GM23338 (cell line): ENCODE data around the gene CD82. TPM values are rescaled to one million over a fixed set of nuclear protein-coding genes. Genes with fewer than 3 reads are reported as not detected.

ENCODE experiments used
- ATAC-seq: fragments of 200-7000 bp; cut with Tn5 transposase; 3 replicates; pipeline ENCODE4 v1.9.1; 2020
- DNase-seq: peaks from one replicate; pipeline ENCODE4 v3.0.0-alpha.2; 2015; ENCODE audit warnings: low spot score
- H2AFZ ChIP-seq: fragments of 200-600 bp; sonication (generic); 2 replicates; pipeline ENCODE4 v1.8.0; 2016; ENCODE audit warnings: antibody characterized with exemption, mild to moderate bottlenecking, moderate library complexity
- H3F3A ChIP-seq: fragments of 200-600 bp; sonication (generic); replicated peaks from 2 replicates; pipeline ENCODE4 v1.8.0; 2017; ENCODE audit warnings: antibody characterized with exemption, mixed run types, low read depth
- H3K27ac ChIP-seq: fragments of 200-600 bp; sonication (generic); 2 replicates; pipeline ENCODE4 v1.6.1; 2016; ENCODE audit warnings: low read depth
- H3K27me3 ChIP-seq: fragments of 200-600 bp; sonication (generic); 2 replicates; pipeline ENCODE4 v1.8.0; 2016; ENCODE audit warnings: mild to moderate bottlenecking, mixed run types, moderate library complexity; ENCODE audit not compliant: insufficient read depth
- H3K36me3 ChIP-seq: fragments of 200-600 bp; sonication (generic); 2 replicates; pipeline ENCODE4 v1.8.0; 2016; ENCODE audit warnings: mild to moderate bottlenecking; ENCODE audit not compliant: insufficient read depth
- H3K4me1 ChIP-seq: fragments of 200-600 bp; sonication (generic); 2 replicates; pipeline ENCODE4 v1.8.0; 2016; ENCODE audit warnings: mild to moderate bottlenecking, moderate library complexity; ENCODE audit not compliant: insufficient read depth
- H3K4me2 ChIP-seq: fragments of 200-600 bp; sonication (generic); 2 replicates; pipeline ENCODE4 v1.7.1; 2017; ENCODE audit warnings: mixed run types
- H3K4me3 ChIP-seq: fragments of 200-600 bp; sonication (generic); 2 replicates; pipeline ENCODE4 v1.6.1; 2016; ENCODE audit warnings: mixed run types
- H3K79me2 ChIP-seq: fragments of 200-600 bp; sonication (generic); replicated peaks from 2 replicates; pipeline ENCODE4 v1.8.0; 2017; ENCODE audit warnings: mild to moderate bottlenecking; ENCODE audit not compliant: insufficient read depth
- H3K9me2 ChIP-seq: fragments of 200-600 bp; sonication (generic); 2 replicates; pipeline ENCODE4 v1.8.0; 2017; ENCODE audit not compliant: insufficient read depth
- H4K20me1 ChIP-seq: fragments of 200-600 bp; sonication (generic); replicated peaks from 2 replicates; pipeline ENCODE4 v1.8.0; 2017; ENCODE audit warnings: mild to moderate bottlenecking; ENCODE audit not compliant: insufficient read depth
- H3K27ac Mint-ChIP-seq: 2 replicates; pipeline ENCODE4 v1.8.0; 2020; ENCODE audit warnings: inconsistent platforms, mild to moderate bottlenecking, moderate library complexity, mixed read lengths
- H3K27me3 Mint-ChIP-seq: 3 replicates; pipeline ENCODE4 v1.8.0; 2022; ENCODE audit warnings: low read depth, mild to moderate bottlenecking, moderate library complexity, mixed read lengths, inconsistent platforms; ENCODE audit not compliant: insufficient read depth, poor library complexity
- H3K36me3 Mint-ChIP-seq: 3 replicates; pipeline ENCODE4 v1.8.0; 2021; ENCODE audit warnings: low read depth, mild to moderate bottlenecking, inconsistent platforms, moderate library complexity, mixed read lengths
- H3K4me1 Mint-ChIP-seq: 3 replicates; pipeline ENCODE4 v1.8.0; 2020; ENCODE audit warnings: mild to moderate bottlenecking, inconsistent platforms, mixed read lengths
- H3K4me3 Mint-ChIP-seq: 3 replicates; pipeline ENCODE4 v1.8.0; 2021; ENCODE audit warnings: moderate library complexity, mild to moderate bottlenecking, inconsistent platforms, mixed read lengths
- H3K9me3 Mint-ChIP-seq: 3 replicates; pipeline ENCODE4 v1.8.0; 2020; ENCODE audit warnings: moderate library complexity, mild to moderate bottlenecking, inconsistent platforms, mixed read lengths
- CREB1 ChIP-seq: fragments of 250-450 bp; sonication (Bioruptor Pico); IDR thresholded peaks from 2 replicates; pipeline ENCODE4 v1.5.0; 2020; ENCODE audit warnings: low read depth, mild to moderate bottlenecking, moderate library complexity
- EZH2phosphoT487 ChIP-seq: fragments of 200-600 bp; sonication (generic); IDR thresholded peaks from one replicate; pipeline ENCODE4 v1.8.1; 2018; ENCODE audit warnings: antibody characterized with exemption; ENCODE audit not compliant: unreplicated experiment
- JUNB ChIP-seq: IDR thresholded peaks from one replicate; pipeline ENCODE4 v1.6.1; 2016; ENCODE audit warnings: antibody characterized with exemption; ENCODE audit not compliant: unreplicated experiment
- NANOG ChIP-seq: IDR thresholded peaks from 2 replicates; pipeline ENCODE4 v1.6.1; 2016; ENCODE audit warnings: antibody characterized with exemption, borderline replicate concordance
- POLR2AphosphoS5 ChIP-seq: IDR thresholded peaks from 2 replicates; pipeline ENCODE4 v1.6.1; 2016; ENCODE audit warnings: antibody characterized with exemption, low read depth
- ZNF331 ChIP-seq: fragments of 250-450 bp; sonication (Bioruptor Pico); IDR thresholded peaks from 2 replicates; pipeline ENCODE4 v1.5.0; 2020; ENCODE audit warnings: low read depth, mild to moderate bottlenecking, moderate library complexity
- polyA plus RNA-seq: library from polyadenylated mRNA; unstranded; fragments of >200 nt; fragmentation: Nextera tagmentation; extraction: Ambion mirVana; gene quantifications from 2 replicates; pipeline ENCODE4 v1.2.1, GENCODE V29; 2016
- total RNA-seq: library from RNA; depleted of rRNA; stranded (reverse); fragments of >200 nt; shearing (Covaris generic); gene quantifications from 2 replicates; pipeline ENCODE4 v1.2.3, GENCODE V29; 2014
- TF ChIP-seq, protein P1 (sequence below), 2 experiments: fragments of 200-600 bp in 1 of 2; sonication (generic) in 1 of 2; conservative IDR thresholded peaks; 2 replicates each; pipeline versions ENCODE4 v1.5.1 to v1.6.1; 2016 to 2017; ENCODE audit warnings: antibody characterized with exemption in 2 of 2, low read depth in 2 of 2, mild to moderate bottlenecking in 2 of 2, moderate library complexity in 1 of 2
- TF ChIP-seq, protein P2 (sequence below): IDR thresholded peaks from one replicate; pipeline ENCODE4 v1.6.1; 2018; ENCODE audit warnings: antibody characterized with exemption; ENCODE audit not compliant: unreplicated experiment
- TF ChIP-seq, protein P3 (sequence below): IDR thresholded peaks from 2 replicates; pipeline ENCODE4 v1.6.1; 2016; ENCODE audit warnings: antibody characterized with exemption
- TF ChIP-seq, protein P4 (sequence below): fragments of 250-450 bp; sonication (Bioruptor Pico); IDR thresholded peaks from 2 replicates; pipeline ENCODE4 v1.5.0; 2020; ENCODE audit warnings: mild to moderate bottlenecking, moderate library complexity

The CD82 gene
- total and polyA plus RNA-seq, 2 experiments from 2014 or later = 4.4 to 4.9 TPM

DNA sequence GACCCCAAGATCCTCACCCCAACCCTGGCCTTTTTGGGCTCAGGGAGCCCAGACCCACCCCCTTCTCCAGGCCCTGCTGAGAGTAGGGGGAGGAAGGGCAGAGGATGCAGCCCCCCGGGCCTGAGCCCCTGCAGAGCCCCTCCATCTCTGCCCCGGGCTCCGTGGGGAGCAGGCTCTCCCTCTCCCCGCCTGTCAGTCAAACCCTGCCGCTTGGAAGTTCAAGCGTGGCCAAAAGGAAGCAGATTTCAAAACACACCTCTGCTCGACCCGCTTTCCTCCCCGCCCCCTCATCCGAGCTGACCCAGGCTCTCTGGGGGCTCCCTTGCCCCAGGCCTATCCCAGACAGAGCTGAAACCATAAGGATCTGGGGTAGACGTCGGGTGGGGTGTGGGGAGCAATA, 39.0 kb upstream of the CD82 start:
- no peaks in the 10 kb centered on the region for H3K36me3 Mint-ChIP-seq
- 0 out of 2 replicates have a peak overlapping the region, but pooled peaks have one; percentile 66 for H2AFZ ChIP-seq
- H3K4me1 ChIP-seq = peaks cover 4% of the 10 kb centered on the region; the same call in 1 of the 2 replicates
- no peak overlapping the region for H3K4me3 Mint-ChIP-seq
- no peak overlapping the region for H3K27ac Mint-ChIP-seq
- no peak overlapping the region for H3K4me2 ChIP-seq
- no peaks in the 10 kb centered on the region for H4K20me1 ChIP-seq
- ATAC-seq (no peak; the same call in 2 of the 3 replicates), DNase-seq (no peak)
- H3K27me3 Mint-ChIP-seq = peaks cover 27% of the 10 kb centered on the region
- H3K9me3 Mint-ChIP-seq = no peaks in the 10 kb centered on the region
- H3K27ac ChIP-seq = no peak overlapping the region
- no peaks in the 10 kb centered on the region for H3F3A ChIP-seq
- H3K36me3 ChIP-seq = no peaks in the 10 kb centered on the region
- H3K9me2 ChIP-seq = no peaks in the 10 kb centered on the region
- no peaks in the 10 kb centered on the region for H3K79me2 ChIP-seq
- no peaks in the 10 kb centered on the region for H3K27me3 ChIP-seq
- no peak overlapping the region for H3K4me3 ChIP-seq
- TF ChIP-seq, protein P1, sequence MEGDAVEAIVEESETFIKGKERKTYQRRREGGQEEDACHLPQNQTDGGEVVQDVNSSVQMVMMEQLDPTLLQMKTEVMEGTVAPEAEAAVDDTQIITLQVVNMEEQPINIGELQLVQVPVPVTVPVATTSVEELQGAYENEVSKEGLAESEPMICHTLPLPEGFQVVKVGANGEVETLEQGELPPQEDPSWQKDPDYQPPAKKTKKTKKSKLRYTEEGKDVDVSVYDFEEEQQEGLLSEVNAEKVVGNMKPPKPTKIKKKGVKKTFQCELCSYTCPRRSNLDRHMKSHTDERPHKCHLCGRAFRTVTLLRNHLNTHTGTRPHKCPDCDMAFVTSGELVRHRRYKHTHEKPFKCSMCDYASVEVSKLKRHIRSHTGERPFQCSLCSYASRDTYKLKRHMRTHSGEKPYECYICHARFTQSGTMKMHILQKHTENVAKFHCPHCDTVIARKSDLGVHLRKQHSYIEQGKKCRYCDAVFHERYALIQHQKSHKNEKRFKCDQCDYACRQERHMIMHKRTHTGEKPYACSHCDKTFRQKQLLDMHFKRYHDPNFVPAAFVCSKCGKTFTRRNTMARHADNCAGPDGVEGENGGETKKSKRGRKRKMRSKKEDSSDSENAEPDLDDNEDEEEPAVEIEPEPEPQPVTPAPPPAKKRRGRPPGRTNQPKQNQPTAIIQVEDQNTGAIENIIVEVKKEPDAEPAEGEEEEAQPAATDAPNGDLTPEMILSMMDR (conservative IDR thresholded peaks at IDR 0.05; ENCODE audit: low read depth in 2 of 2) = no peak
- TF ChIP-seq ZNF331 (CRISPR knock-in tag) = no peak
- TF ChIP-seq, protein P2, sequence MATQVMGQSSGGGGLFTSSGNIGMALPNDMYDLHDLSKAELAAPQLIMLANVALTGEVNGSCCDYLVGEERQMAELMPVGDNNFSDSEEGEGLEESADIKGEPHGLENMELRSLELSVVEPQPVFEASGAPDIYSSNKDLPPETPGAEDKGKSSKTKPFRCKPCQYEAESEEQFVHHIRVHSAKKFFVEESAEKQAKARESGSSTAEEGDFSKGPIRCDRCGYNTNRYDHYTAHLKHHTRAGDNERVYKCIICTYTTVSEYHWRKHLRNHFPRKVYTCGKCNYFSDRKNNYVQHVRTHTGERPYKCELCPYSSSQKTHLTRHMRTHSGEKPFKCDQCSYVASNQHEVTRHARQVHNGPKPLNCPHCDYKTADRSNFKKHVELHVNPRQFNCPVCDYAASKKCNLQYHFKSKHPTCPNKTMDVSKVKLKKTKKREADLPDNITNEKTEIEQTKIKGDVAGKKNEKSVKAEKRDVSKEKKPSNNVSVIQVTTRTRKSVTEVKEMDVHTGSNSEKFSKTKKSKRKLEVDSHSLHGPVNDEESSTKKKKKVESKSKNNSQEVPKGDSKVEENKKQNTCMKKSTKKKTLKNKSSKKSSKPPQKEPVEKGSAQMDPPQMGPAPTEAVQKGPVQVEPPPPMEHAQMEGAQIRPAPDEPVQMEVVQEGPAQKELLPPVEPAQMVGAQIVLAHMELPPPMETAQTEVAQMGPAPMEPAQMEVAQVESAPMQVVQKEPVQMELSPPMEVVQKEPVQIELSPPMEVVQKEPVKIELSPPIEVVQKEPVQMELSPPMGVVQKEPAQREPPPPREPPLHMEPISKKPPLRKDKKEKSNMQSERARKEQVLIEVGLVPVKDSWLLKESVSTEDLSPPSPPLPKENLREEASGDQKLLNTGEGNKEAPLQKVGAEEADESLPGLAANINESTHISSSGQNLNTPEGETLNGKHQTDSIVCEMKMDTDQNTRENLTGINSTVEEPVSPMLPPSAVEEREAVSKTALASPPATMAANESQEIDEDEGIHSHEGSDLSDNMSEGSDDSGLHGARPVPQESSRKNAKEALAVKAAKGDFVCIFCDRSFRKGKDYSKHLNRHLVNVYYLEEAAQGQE = no peak
- TF ChIP-seq JUNB = no peak
- TF ChIP-seq CREB1 (CRISPR knock-in tag) = no peak
- TF ChIP-seq NANOG = no peak
- TF ChIP-seq, protein P3, sequence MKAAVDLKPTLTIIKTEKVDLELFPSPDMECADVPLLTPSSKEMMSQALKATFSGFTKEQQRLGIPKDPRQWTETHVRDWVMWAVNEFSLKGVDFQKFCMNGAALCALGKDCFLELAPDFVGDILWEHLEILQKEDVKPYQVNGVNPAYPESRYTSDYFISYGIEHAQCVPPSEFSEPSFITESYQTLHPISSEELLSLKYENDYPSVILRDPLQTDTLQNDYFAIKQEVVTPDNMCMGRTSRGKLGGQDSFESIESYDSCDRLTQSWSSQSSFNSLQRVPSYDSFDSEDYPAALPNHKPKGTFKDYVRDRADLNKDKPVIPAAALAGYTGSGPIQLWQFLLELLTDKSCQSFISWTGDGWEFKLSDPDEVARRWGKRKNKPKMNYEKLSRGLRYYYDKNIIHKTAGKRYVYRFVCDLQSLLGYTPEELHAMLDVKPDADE = no peak
- no peak for TF ChIP-seq POLR2AphosphoS5
- H3K4me1 Mint-ChIP-seq = peaks cover 33% of the 10 kb centered on the region

DNA sequence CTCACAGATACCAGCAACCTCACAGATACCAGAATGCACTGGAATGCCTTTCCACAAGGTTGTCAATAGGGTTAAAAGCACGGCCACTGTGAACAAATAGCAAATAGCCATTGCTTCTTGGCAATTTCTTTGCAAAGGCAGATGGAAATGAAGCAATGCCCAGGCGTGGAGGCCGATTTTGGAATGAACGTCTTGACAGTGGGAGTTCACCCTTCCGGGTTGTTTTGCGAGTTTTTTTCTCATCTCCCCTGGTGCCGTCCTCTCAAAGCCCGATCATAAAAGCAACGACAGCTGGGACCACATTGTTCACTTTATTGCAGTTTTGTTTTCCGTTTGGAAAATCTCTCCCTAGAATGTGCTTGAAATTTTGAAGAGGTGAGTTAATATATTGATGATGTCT, 38.0 kb upstream of the CD82 start:
- H3K27ac Mint-ChIP-seq = 0 out of 2 replicates have a peak overlapping the region, but pooled peaks have one; percentile 72
- Histone ChIP-seq H3K4me3 (no peak overlapping the region), H3K9me2 (no peaks in the 10 kb centered on the region), H2AFZ (no peak overlapping the region; the same call in 1 of the 2 replicates), H4K20me1 (no peaks in the 10 kb centered on the region), H3K79me2 (no peaks in the 10 kb centered on the region), H3F3A (no peaks in the 10 kb centered on the region), H3K4me2 (no peak overlapping the region), H3K36me3 (no peaks in the 10 kb centered on the region), H3K27ac (no peak overlapping the region), H3K4me1 (peaks cover 4% of the 10 kb centered on the region; the same call in 1 of the 2 replicates), H3K27me3 (no peaks in the 10 kb centered on the region)
- H3K9me3 Mint-ChIP-seq = no peaks in the 10 kb centered on the region
- no peak for ATAC-seq
- no peak overlapping the region for H3K4me3 Mint-ChIP-seq
- H3K27me3 Mint-ChIP-seq = peaks cover 27% of the 10 kb centered on the region
- H3K4me1 Mint-ChIP-seq = peaks cover 33% of the 10 kb centered on the region
- no peaks in the 10 kb centered on the region for H3K36me3 Mint-ChIP-seq
- DNase-seq = no peak
- TF ChIP-seq JUNB (no peak), EZH2phosphoT487 (no peak), NANOG (no peak)
- TF ChIP-seq, protein P4, sequence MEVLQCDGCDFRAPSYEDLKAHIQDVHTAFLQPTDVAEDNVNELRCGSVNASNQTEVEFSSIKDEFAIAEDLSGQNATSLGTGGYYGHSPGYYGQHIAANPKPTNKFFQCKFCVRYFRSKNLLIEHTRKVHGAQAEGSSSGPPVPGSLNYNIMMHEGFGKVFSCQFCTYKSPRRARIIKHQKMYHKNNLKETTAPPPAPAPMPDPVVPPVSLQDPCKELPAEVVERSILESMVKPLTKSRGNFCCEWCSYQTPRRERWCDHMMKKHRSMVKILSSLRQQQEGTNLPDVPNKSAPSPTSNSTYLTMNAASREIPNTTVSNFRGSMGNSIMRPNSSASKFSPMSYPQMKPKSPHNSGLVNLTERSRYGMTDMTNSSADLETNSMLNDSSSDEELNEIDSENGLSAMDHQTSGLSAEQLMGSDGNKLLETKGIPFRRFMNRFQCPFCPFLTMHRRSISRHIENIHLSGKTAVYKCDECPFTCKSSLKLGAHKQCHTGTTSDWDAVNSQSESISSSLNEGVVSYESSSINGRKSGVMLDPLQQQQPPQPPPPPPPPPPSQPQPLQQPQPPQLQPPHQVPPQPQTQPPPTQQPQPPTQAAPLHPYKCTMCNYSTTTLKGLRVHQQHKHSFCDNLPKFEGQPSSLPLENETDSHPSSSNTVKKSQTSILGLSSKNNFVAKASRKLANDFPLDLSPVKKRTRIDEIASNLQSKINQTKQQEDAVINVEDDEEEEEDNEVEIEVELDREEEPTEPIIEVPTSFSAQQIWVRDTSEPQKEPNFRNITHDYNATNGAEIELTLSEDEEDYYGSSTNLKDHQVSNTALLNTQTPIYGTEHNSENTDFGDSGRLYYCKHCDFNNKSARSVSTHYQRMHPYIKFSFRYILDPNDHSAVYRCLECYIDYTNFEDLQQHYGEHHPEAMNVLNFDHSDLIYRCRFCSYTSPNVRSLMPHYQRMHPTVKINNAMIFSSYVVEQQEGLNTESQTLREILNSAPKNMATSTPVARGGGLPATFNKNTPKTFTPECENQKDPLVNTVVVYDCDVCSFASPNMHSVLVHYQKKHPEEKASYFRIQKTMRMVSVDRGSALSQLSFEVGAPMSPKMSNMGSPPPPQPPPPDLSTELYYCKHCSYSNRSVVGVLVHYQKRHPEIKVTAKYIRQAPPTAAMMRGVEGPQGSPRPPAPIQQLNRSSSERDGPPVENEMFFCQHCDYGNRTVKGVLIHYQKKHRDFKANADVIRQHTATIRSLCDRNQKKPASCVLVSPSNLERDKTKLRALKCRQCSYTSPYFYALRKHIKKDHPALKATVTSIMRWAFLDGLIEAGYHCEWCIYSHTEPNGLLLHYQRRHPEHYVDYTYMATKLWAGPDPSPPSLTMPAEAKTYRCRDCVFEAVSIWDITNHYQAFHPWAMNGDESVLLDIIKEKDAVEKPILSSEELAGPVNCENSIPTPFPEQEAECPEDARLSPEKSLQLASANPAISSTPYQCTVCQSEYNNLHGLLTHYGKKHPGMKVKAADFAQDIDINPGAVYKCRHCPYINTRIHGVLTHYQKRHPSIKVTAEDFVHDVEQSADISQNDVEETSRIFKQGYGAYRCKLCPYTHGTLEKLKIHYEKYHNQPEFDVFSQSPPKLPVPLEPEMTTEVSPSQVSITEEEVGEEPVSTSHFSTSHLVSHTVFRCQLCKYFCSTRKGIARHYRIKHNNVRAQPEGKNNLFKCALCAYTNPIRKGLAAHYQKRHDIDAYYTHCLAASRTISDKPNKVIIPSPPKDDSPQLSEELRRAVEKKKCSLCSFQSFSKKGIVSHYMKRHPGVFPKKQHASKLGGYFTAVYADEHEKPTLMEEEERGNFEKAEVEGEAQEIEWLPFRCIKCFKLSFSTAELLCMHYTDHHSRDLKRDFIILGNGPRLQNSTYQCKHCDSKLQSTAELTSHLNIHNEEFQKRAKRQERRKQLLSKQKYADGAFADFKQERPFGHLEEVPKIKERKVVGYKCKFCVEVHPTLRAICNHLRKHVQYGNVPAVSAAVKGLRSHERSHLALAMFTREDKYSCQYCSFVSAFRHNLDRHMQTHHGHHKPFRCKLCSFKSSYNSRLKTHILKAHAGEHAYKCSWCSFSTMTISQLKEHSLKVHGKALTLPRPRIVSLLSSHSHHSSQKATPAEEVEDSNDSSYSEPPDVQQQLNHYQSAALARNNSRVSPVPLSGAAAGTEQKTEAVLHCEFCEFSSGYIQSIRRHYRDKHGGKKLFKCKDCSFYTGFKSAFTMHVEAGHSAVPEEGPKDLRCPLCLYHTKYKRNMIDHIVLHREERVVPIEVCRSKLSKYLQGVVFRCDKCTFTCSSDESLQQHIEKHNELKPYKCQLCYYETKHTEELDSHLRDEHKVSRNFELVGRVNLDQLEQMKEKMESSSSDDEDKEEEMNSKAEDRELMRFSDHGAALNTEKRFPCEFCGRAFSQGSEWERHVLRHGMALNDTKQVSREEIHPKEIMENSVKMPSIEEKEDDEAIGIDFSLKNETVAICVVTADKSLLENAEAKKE (CRISPR knock-in tag) = no peak
